ENCODE measurements around the gene PLD5.

GRCh38 chr1:242034392-242034791, 490.1 kb downstream of the PLD5 start:
- TF ChIP-seq CTCF (conservative IDR thresholded peaks at IDR 0.05; ENCODE audit: low read depth, low read length) (no peak), EZH2 (IDR thresholded peaks at IDR 0.05; ENCODE audit: borderline replicate concordance, low read depth, low read length, poor library complexity, severe bottlenecking) (no peak)
